Activated CD8-positive, alpha-beta memory T cell treated with anti-CD3 and anti-CD28 coated beads, Interleukin-2, amount 50 U/mL, for 24 hours (primary cell): ENCODE results near the gene EXT2.

Experiments used
- DNase-seq: peaks from one replicate; pipeline ENCODE4 v3.0.0-alpha.2; 2020; ENCODE audit errors: extremely low read depth

The EXT2 gene

DNA sequence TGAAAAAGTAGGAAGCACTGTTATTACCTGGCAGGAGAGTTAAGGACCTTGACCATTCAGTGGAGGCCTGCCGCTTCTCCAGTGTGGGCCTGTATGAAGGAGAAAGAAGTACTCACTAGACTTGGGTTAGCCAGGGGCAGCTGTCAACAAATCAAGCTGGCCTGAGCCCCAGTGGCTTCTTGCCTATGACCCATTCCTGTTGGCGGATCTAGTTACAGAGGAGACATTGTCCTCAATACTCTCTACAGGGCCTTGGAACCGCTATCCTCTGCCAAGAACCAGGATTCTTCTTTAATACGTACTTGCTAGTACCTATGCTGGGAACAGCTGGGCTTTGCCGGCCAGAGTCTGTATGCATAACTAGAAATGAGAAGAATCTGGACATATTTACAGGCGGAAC, 146.4 kb downstream of the EXT2 start:
- DNase-seq: no peak

DNA sequence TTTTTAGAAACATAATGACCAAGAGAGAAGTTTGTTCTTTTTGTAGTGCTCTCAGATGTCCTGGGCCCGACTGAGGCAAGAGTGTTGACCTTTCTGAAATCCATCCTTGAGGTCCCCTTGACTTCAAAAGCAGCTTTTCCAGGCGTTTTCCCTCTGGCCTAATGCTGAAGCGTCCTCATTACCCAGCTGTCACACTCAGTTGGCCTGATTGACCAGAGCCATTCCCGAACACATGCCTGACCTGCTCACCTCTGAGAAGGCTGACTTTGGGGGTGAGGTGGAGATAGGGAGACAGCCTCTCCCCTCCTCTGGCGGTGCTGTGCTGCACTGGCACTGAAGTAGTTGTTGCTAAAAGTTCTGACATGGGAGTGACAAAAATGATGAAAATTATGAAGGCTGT, 147.6 kb downstream of the EXT2 start:
- DNase-seq: no peak

DNA sequence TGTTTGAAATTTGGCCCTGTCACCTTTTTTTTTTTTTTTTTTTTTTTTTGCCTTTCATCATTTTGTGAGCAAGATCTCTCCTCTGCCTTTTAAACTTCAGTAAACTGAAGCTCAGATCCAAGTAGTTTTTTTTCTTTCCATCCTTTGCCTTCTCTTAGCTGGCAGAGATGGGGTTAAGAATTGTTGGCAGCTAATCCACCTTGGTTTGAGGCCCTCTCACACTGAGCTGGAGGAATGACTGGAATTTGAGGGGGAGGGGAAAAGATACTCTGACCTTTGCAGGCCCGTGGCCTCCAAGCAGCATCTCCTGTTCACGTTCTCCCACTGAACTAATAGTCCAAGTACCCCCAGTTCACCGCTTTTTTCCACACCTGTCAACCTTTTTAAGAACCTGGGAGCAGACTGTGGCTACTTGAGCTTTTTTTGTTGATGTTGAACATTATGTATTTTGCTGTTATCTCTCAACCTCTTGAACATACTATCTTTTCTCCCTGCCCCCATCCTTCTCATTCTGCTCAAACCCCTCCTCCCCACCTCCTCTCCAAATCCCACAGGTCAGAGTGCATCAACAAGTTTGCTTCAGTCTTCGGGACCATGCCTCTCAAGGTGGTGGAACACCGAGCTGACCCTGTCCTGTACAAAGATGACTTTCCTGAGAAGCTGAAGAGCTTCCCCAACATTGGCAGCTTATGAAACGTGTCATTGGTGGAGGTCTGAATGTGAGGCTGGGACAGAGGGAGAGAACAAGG, 148.3 kb downstream of the EXT2 start:
- DNase-seq: no peak

DNA sequence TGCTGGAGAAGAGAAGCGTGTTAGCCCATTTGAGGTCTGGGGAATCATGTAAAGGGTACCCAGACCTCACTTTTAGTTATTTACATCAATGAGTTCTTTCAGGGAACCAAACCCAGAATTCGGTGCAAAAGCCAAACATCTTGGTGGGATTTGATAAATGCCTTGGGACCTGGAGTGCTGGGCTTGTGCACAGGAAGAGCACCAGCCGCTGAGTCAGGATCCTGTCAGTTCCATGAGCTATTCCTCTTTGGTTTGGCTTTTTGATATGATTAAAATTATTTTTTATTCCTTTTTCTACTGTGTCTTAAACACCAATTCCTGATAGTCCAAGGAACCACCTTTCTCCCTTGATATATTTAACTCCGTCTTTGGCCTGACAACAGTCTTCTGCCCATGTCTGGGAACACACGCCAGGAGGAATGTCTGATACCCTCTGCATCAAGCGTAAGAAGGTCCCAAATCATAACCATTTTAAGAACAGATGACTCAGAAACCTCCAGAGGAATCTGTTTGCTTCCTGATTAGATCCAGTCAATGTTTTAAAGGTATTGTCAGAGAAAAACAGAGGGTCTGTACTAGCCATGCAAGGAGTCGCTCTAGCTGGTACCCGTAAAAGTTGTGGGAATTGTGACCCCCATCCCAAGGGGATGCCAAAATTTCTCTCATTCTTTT, 149.3 kb downstream of the EXT2 start:
- no peak for DNase-seq

DNA sequence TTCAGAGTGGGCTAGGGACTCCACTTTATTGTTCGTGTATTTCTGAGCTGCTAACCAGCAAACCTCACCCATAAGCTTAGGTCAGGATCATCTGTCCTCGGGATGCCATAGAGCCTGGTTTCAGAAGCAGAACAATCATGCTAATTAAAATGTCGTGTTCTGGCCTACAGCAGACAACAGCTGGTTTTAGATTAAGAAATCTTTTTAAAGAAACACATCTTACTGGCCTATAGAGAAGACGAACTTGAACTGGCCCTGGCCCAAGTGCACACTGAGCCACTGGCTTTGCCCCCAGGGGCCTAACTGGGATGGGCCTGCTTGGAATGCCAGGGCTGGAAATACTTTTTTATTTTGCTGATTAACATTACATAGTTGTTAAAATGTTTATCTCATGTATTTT, 151.2 kb downstream of the EXT2 start:
- DNase-seq: no peak

DNA sequence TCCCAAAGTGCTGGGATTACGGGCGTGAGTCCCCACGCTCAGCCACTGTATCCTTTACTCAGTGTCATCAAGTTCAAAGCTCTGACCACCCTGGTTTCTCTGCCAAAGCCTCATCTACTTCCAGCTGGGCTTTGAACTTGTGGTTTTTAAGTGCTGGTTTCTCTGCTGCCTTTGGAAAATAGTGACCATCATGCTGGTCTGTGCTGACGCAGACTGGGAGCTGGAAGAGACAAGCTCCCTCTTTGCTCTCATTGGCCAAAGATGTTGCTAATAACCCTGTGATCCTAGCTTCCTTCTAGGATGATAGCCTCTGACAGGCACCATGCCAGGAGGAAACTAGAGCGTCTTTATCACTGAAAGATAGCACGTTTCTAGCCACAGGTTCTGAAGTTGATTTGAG, 152.0 kb downstream of the EXT2 start:
- no peak for DNase-seq

DNA sequence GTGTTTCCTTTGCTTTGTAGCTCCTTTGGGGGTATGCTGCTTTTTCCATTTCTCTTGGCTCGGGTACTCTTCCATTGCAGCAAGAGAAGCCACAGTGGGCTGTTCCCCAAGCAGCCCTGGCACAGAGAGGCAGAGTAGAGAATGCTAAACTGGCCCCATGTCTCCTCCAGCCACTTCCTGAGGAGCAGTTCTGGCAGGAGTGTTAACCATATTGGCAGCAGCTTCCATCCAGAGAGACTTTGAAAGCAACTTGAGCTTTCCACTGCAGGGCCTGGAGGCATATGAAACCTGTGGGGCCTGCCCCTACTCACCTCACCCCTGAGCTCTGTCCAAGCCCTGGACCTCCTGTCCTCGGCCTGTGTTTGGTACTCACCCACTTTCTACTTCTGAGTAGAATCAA, 152.6 kb downstream of the EXT2 start:
- DNase-seq: no peak

DNA sequence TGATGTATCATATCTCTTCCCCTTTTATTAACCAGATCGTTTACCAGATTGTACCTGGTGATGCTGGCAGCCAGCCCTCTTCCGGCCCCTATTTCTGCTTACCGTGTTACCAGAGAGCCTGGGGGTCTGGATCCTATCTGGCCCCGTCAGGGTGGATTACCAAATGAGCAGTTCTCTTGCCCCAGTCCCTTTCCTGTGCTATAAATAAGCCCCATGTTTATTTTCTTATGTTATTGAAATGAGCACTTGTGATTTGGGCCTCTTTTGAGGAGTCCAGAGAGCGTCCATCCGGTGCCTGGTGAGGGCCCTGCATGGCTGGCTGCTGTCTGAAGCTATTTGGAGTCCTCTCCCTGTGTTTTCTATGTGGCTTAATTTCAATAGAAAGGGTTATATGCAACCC, 154.9 kb downstream of the EXT2 start:
- DNase-seq: no peak

DNA sequence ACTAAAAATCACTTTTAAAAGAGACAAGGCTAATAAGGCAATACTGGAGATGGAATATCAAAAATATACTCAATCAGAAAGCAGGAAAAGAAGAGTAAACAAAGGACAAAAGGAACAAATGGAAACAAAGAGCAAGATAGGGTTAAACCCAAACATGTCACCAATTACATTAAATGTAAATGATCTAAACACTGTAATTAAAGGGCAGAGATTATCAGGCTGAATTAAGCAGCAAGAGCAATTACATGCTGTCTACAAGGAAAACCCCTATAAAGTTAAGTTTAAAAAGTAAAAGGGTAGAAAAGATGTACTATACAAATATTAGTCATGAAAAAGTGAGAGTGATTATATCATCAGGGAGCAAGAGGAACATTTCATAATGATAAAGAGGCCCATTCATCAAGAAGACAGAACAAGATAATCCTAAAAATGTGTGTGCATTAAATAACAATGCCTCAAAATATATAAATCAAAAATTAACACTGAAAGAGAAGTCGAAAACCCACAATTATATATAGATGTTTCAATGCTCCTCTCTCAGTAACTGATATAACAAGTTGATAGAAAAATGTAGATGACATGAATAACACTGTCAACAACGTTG, 157.6 kb downstream of the EXT2 start:
- no peak for DNase-seq

DNA sequence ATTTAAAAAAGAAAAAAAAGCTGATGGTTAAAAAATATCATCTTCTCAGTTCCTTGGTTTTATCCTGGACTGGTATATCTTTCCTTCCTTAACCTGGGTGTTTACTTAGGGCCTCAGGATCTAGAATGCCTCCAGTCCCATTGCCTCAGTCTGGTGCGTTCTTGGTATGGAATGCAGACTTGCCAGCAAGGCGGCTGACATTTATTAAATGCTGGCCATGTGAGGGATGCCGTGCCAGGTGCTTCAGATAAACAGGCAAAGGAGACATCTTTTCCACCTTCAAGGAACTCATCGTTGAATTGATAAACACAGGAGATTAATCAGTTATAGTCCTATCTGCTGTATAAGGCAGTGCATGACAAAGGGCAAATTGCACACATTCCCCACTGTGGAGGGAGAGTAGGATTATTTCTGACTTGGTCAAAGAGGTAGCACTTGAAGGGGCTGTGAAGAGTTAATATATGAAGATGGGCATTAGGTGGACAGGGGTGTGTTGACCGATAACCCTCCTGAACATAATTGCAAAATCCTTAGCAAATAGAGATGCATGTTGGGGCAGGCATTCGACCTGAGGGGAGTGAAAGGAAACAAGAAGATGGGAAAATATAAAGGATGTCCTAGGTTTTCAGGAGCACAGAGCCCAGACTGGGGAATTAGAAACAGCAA, 160.1 kb downstream of the EXT2 start:
- DNase-seq: no peak

DNA sequence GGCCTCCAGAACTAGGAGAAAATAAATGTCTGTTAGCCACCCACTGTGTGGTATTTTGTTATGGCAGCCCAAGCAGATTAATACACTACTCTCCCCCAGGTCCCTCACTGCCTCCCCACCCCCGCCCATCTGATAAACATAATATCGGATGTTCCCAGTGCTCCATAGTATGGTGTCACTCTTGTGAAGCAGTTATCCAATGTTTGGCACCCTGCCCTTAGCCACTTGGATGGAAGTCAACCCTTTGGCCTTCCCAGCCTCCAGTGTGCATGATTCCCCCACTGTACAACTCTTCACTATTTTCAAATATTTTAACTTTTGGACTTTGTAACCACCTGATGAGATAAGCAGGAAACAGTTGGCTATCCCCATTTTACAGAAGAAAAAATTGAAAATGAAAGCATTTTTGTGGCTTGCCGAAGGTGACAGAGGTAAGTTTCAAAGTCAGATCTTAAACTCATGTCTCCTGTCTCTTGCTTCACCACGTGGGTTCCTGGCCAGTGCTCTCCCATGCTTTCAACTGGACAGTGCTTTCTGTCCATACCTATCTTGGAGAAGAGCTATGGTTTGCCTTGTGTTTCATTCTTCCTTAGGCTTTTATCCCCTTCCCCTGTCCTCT, 161.3 kb downstream of the EXT2 start:
- DNase-seq: no peak

DNA sequence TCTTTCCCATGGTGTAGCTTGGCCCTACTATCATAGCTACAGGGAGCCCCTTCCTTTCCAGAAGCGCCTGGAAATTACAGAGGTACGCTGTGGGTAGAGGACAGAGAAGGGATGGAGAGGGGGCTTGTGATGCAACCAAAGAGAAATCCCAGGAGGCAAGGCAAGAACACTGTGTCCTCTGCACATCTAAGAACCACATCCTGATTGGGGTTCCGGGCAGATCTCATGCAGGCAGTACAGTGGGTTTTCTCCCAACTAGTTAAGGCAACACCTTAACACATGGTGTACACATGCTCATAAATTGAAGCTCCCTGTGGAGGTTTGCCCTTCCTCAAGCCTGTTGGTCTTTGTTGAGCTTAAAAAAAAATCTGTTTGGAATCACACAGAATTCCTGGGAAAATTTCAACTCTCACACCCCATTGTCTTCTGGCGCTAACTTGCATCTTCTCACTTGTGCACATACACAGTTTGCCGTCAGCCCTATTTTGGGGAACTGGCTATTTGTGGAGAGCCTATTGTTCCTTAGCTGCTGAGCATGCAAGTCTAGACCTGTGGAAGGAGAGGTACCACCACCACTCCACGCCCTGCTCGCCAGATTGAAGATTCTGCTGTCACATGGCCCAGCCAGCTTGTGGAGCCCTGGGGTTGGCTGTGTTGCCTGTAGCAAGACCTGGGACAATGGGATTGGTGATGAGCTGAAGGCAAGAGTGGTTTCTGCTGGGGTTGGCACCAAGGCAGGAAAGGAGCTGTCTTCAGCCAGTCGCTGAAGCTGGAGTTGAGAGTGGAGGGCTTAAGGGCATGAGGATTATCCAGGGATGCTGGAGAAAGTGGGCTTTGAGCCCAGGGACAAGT, 162.1 kb downstream of the EXT2 start:
- DNase-seq: no peak

DNA sequence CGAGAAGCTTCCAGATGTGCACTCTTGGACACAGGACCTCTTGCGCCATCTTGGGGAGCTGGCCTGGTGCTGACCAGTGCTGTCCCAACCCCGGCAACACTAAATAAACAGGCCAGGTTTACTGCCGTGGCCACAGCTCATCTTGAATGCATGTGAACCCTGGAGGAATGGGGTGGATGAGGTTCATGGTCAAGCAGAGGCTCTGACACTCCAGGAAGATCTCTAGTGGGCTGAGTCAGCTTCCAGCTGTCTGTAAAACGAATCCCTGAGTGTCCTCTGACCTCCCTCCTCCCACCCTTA, 162.7 kb downstream of the EXT2 start:
- no peak for DNase-seq

DNA sequence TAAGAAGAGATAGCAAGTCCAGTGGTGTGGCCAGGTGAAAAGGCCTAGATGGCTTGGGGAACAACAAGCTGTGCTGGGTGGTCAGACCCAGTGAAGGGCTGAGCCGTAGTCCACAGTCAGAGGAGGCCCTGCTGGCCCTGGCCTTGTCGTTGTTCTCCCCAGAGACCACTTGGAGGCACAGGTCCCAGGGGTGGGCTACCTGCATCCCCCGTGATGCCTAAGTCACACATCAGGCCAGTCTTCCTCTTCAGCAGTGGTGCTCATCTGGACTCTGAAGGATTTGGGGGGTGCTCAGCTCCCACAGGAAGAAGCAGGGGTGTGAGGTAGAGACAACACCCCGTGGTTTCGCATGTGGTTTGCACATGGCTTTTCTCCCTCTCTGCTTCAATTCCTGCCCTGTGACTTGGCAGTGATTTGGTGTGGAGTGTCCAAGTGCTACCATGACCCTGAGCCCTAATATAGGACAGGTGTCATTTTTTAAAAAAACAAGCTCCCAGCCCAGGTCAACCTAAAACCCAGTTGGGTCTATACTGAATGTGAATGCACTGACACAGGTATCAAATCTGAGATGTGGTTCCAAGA, 163.5 kb downstream of the EXT2 start:
- no peak for DNase-seq

DNA sequence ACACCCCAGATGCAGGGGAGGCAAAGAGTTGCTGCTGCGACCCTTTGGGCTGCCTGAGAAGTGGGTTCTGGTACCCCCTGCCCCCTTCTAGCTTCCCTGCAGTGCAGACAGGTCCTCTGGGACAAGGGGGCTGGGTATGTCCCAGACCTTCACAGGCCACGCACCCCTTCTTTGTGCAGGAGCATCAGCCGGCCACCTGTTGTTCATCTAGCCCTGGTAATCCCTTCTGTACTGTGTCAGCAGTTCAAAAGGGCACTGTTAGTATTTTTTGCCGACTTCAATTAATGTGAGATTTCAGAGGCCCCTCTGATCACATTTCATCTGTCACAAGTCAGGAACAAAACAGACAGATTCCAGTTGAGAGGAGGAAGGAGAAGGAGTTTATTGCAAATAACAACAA, 164.6 kb downstream of the EXT2 start:
- DNase-seq: no peak

DNA sequence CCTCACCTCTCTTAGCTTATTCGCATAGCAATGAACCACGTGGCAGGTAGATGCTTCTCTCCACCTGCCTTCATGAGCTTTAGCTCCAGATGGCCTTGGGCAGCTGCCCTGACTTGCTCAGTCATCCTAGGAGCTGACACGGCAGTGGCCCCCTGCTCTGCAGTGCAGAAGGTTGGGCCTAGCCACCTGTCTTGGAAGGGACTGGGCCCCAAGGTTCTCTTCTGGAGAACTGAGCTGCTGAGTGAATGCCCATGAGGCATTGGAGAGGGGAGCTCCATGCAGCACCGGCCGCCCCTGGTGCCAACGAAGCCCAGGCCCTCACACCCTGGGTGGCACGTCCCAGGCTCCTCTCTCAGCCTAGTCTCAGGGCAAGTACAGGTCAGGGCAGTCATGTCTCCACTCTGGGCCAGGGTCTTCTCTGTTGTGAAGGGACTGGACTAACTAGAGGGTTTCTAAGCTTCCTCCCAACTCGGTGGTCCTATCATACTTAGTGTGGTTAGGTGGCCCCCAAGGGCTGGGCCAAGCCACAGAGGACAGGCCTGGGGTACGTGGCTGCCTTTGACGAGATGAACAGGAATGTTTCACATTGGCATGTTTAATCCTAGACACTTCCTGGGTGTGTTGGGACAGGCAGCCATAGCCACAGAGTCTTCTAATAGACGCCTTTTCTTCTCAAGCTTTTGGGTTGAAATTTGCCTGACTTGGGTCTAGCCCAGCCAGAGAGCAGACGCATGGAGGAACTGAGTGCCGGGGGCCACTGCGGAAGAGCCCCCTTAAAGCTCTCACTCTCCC, 166.5 kb downstream of the EXT2 start:
- no peak for DNase-seq

DNA sequence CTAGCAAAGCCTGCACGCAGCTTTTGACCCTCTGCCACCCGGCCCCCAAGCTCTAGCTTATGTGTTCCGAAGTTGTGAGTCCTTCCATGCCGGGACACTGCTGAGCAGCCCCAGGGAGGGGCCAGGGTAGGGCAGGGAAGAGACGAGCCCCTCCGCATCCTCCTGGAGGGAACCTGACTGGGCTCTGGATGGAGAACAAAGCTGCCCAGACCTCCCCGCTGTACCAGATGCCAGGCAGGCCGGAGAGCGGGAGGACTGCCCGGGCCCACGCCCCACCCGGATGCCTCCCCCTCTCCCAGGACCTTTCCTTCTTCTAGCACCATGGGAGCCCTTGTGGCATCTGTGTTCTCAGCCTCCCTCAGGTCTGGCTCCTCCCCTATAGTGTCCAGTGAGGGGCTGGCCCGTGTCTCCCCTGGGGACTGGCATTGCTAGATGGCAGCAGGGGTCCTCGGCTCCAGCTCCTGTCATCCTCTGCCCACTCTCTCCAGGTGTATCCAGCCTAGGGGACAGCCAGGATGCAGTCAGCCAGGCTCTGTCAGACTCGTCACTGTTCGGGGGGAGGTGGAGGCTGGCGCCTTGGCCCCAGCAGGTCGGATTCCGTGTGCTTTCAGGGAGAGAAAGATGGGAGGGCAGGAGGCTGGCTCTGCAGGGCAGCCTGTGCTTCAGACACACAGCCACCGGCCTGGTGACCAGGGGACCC, 168.4 kb downstream of the EXT2 start:
- DNase-seq: no peak

DNA sequence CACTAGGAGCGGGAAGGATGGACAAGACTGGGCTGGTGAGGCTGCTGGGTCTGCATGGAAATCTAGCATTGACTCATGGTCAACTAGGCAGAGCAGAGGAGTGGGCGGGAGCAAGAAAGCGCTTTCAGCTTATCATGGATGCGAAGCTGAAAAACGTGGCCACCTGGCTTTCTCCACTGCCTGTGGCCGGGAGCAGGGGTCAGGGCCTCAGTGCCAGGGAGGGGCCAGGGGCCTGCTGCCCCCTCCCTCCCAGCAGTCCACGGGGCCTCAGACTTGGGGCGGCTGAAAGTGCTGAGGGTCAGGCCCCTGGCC, 168.9 kb downstream of the EXT2 start:
- no peak for DNase-seq

DNA sequence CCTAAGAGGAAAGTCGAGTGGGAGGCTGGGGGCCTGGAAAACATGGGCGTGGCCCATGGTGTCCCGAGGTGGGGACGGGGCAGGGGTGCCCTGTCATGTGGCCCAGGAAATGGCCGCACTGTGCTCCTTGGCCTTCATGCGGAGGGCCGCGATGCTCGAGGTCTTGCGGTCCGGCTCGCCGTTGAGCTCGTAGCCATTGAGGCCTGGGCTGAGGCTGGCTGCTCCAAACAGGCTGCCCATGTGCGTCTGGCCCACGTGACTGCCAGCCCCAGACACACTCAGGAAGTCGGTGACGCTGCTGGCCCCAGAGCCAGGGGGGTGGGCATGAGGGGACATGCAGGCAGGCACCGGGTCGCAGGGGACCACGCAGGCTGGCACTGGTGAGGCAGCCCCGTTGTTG, 169.3 kb downstream of the EXT2 start:
- DNase-seq: no peak
